GM18508 (cell line): ENCODE data around the gene CDH23.

ENCODE experiments used
- ATAC-seq: cut with Tn5 transposase; IDR thresholded peaks from one replicate; pipeline ENCODE4 v1.9.1; 2021; ENCODE audit warnings: moderate number of reproducible peaks; ENCODE audit not compliant: insufficient read depth, unreplicated experiment

CDH23 gene

GRCh38 chr10:71707240-71707789 lies 310.6 kb downstream of the CDH23 start:
- no peak for ATAC-seq

- ATAC-seq, result no peak
These were observed 311.6 kb downstream of the CDH23 start for GRCh38 chr10:71708301-71708703.

- no peak for ATAC-seq
These were observed 312.5 kb downstream of the CDH23 start for GRCh38 chr10:71708897-71709882.

- ATAC-seq, result no peak
These were observed 313.8 kb downstream of the CDH23 start for GRCh38 chr10:71710519-71710918.

GRCh38 chr10:71711052-71711623 lies 314.4 kb downstream of the CDH23 start:
- no peak for ATAC-seq

GRCh38 chr10:71712170-71712569 lies 315.4 kb downstream of the CDH23 start:
- no peak for ATAC-seq

GRCh38 chr10:71712572-71713134 lies 315.9 kb downstream of the CDH23 start:
- ATAC-seq, result no peak

GRCh38 chr10:71713135-71714030 lies 316.7 kb downstream of the CDH23 start:
- no peak for ATAC-seq

- no peak for ATAC-seq
These were observed 317.3 kb downstream of the CDH23 start for GRCh38 chr10:71714031-71714410.

GRCh38 chr10:71714592-71714991 lies 317.9 kb downstream of the CDH23 start:
- no peak for ATAC-seq

- ATAC-seq, result no peak
These were observed 318.3 kb downstream of the CDH23 start for GRCh38 chr10:71715026-71715425.

GRCh38 chr10:71715860-71716259 lies 319.1 kb downstream of the CDH23 start:
- no peak for ATAC-seq

- ATAC-seq, result no peak
These were observed 319.7 kb downstream of the CDH23 start for GRCh38 chr10:71716426-71716825.

- ATAC-seq, result no peak
These were observed 320.3 kb downstream of the CDH23 start for GRCh38 chr10:71717056-71717455.

- ATAC-seq, result no peak
These were observed 320.8 kb downstream of the CDH23 start for GRCh38 chr10:71717551-71717951.

GRCh38 chr10:71718165-71718698 lies 321.5 kb downstream of the CDH23 start:
- no peak for ATAC-seq

GRCh38 chr10:71719042-71719441 lies 322.3 kb downstream of the CDH23 start:
- no peak for ATAC-seq

- no peak for ATAC-seq
These were observed 322.9 kb downstream of the CDH23 start, which contains the start of gene C10orf105 for GRCh38 chr10:71719464-71720201. C10orf105 (minus strand) TSS chr10:71719778; CDS start chr10:71716337, 3,441 bp downstream.

GRCh38 chr10:71720288-71720687 lies 323.6 kb downstream of the CDH23 start:
- ATAC-seq, result no peak
